HG02852 (cell line): Measurements from ENCODE around the gene C2orf49.

Experiments used
- ATAC-seq: cut with Tn5 transposase; IDR thresholded peaks from one replicate; pipeline ENCODE4 v1.9.1; 2021; ENCODE audit warnings: mild to moderate bottlenecking, moderate library complexity; ENCODE audit not compliant: unreplicated experiment

Gene C2orf49

GRCh38 chr2:105398336-105399206, 61.2 kb downstream of the C2orf49 start, which contains the start of gene FHL2:
Gene FHL2, minus strand, starts transcription at chr2:105399051. Its CDS starts 12,535 bp downstream, at chr2:105386516.
- ATAC-seq = peak; percentile 99
